GM13976 (cell line): ENCODE measurements around the gene LRRC56.

Experiments
- DNase-seq: peaks from one replicate; pipeline ENCODE4 v3.0.0; 2012; ENCODE audit warnings: low spot score
- in situ Hi-C: fragments of 300-500 bp; cut with MboI; formaldehyde crosslinking; loops from one replicate; pipeline ENCODE4 v1.12.0; 2022; ENCODE audit warnings: low sequenced_read_pairs, mixed read lengths, inconsistent platforms; ENCODE audit not compliant: unreplicated experiment
- TF ChIP-seq, protein P1 (sequence below): IDR thresholded peaks from 2 replicates; pipeline ENCODE4 v1.5.1; 2012; ENCODE audit warnings: borderline replicate concordance, mild to moderate bottlenecking; ENCODE audit not compliant: insufficient read depth; ENCODE audit errors: extremely low read depth, missing control alignments, control extremely low read depth

Gene LRRC56

DNA sequence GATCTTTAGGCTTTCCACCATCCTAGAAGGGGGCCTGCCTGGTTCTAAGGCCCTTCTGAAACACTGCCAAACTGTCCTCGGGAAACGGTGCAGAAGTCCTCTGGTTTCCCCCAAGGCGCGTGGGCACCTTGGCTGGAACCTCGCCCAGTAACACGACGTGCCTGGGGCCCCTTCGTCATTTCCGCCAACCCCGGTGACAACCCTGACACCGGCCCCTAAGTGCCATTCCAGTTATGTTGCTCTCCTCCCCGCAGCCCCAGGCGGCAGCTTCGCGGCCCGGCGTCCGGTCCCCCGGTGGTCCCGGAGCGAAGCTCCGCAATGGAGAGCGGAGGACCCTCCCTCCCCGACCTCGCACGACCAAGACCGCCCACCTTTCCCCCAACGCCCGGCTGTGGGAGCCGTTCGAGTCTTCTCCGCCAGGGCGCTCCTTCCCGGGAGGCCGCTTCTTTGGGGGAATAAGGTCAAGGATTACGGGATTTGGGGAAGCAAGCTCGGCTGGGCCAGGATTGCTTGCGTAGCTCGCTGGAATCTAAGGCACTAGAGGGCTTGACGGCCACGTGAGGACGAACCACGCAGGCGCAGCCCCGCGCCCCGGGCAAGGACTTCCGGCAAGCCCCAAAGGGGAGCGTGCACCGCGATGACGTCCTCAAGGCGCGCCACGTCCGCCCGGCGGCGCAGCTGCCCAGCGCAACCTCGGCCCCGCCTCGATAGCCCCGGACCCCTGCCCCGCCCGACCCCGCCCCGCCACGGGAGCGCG lies 30.9 kb upstream of the LRRC56 start:
- in situ Hi-C loops: no loop called here
- peak; percentile 99 for DNase-seq

DNA sequence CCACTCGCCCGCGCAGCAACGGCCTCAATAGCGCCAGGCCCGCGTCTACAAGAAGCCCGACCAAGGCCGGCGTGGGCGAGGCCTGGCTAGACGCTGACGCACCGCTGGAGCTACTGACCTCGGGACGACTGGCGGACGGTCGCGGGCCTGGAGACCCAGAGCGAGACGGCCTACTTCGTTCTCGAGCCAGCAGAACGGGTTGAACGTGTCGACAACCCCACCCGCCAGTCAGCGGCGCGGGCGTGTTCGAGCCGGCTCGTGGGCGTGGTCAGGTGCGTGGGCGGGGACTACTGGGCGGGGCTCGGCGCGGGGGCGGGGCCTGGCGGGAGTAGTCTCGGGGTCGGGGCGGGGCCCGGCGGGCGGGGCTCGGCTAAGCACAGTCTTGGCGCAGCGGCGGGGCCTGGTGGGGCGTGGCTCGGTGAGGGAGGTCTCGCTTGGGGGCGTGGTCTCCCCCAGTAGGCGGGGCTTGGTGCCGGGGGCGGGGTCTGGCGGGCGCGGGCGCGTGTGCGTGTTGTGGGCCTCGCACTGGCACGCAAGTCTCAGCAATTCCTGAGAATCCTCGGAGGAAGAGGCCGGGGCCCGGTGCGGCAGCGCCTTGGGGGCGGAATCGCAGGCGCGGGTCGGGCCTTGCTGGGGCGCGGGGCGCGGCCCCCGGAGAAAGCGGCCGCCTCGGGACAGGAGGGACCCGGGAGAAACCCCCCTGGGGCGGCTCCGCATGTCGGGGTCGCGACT lies 30.2 kb upstream of the LRRC56 start, which contains the start of gene RNH1:
RNH1 (minus strand) TSS at position 248 of the 732 bp plus-strand sequence. CDS start 5,080 bp downstream, outside the sequence.
- in situ Hi-C loops: no loop called here
- peak; percentile 100 for DNase-seq
- TF ChIP-seq, protein P1, sequence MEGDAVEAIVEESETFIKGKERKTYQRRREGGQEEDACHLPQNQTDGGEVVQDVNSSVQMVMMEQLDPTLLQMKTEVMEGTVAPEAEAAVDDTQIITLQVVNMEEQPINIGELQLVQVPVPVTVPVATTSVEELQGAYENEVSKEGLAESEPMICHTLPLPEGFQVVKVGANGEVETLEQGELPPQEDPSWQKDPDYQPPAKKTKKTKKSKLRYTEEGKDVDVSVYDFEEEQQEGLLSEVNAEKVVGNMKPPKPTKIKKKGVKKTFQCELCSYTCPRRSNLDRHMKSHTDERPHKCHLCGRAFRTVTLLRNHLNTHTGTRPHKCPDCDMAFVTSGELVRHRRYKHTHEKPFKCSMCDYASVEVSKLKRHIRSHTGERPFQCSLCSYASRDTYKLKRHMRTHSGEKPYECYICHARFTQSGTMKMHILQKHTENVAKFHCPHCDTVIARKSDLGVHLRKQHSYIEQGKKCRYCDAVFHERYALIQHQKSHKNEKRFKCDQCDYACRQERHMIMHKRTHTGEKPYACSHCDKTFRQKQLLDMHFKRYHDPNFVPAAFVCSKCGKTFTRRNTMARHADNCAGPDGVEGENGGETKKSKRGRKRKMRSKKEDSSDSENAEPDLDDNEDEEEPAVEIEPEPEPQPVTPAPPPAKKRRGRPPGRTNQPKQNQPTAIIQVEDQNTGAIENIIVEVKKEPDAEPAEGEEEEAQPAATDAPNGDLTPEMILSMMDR: no peak

More for the DNA sequence above, 30.9 kb upstream of the LRRC56 start:
- TF ChIP-seq, protein P1: no peak

DNA sequence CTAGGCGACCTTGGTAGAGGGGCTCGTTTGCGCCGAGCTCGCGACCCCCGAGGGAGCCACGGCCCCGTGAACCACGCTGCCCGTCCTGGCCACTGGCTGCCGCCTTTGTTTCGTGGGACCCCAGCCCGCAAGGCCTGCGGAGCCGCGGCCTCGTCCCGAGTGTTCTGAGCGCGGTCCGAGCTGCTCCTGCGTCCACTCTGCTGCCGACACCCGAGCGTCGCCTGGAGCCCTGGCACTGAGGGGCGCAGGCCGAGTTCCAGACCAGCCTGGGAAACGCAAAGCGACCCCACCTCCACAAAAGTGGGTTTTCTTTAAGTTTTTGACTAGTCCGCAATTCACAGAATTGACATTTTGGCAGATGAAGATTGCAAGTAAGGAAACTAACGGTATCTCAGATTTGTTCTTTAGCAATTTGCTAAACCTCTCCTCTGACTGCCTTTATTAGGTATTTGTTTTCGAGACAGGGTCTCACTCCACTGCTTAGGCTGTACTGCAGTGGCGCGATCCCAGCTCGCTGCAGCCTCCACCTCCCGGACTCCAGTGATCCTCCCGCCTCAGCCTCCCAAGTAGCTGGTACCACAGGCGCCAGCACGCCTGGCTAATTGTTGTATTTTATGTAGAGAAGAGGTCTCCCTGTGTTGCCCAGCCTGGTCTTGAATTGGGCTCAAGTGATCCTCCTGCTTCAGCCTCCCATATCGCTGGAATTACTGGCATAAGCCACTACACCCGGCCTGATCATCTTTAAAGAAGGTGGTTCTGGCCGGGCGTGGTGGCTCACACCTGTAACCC lies 29.4 kb upstream of the LRRC56 start:
- TF ChIP-seq, protein P1: no peak
- in situ Hi-C loops: no loop called here
- no peak for DNase-seq

DNA sequence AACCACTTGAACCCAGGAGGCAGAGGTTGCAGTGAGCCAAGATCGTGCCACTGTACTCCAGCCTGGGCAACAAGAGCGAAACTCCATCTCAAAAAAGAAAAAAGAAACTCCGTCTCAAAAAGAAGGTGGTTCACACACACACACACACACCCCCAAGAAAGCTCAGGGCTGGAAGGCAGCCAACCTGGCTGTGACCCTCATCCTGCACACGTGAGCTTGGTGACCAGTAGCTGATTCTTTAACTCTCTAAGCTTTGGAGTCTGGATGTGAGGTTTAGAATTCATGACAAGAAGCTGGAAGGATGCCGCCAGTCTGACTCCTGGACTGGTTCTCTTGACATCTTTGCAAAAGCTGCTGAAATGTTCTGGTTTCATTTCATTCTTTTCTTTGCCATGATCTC lies 28.4 kb upstream of the LRRC56 start:
- in situ Hi-C loops: no loop called here
- TF ChIP-seq, protein P1: no peak
- DNase-seq: no peak

DNA sequence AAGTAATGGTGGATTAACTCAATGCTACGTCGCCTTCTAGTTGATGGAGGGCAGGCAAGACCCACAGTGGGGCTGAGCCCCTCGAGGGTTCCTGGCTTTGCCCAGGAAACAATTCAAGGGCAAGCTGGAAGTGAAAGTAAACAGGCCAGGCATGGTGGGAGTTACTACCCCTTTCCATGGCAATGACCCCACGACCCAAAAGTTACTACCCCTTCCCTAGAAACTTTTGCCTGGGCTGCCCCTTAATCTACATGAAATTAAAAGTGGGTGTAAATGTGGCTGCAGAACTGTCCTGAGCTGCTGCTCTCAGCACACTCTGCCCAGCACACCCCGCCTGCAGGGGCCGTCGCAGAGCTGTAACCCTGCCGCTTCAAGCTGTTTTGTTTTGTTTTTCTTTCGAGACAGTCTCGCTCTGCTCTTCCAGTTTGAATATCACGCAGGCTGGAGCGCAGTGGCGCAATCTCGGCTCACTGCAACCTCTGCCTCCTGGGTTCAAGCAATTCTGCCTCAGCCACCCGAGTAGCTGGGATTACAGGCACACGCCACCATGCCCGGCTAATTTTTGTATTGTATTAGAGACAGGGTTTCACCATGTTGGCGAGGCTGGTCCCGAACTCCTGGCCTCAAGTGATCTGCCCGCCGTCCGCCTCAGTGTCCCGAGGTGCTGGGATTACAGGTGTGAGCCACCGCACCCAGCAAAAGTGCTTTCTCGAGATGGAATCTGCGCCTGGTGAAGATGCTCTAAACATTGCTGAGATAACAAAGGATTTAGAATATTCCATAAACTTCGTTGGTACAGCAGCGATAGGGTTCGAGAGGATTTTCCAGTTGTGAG lies 24.3 kb upstream of the LRRC56 start:
- DNase-seq: no peak
- in situ Hi-C loops: no loop called here
- TF ChIP-seq, protein P1: no peak
